ENCODE measurements around the gene PPFIA2. TPM values are rescaled to one million over a fixed set of nuclear protein-coding genes. Genes with fewer than 3 reads are reported as not detected.

The PPFIA2 gene
- total RNA-seq, 4 donors from 2014 or later: 5.4 to 19.5 (median 18.5) TPM; not detected in 1

GRCh38 chr12:81499809-81500208, 259.3 kb downstream of the PPFIA2 start:
- no peaks in the 10 kb centered on the region for H3K27me3 ChIP-seq
- H3K9me3 ChIP-seq: no peaks in the 10 kb centered on the region
- no peak overlapping the region for H3K4me3 ChIP-seq
- intact Hi-C loops (cut with DNase I; ENCODE audit: low total_unique reads): no loop called here
- no peak for DNase-seq
- H3K36me3 ChIP-seq: no peaks in the 10 kb centered on the region
- no peaks in the 10 kb centered on the region for H3K4me1 ChIP-seq
- H3K27ac ChIP-seq: no peak overlapping the region
- TF ChIP-seq CTCF (IDR thresholded peaks at IDR 0.05) (no peak), POLR2A (IDR thresholded peaks at IDR 0.05) (no peak)

GRCh38 chr12:81492131-81492720, 266.9 kb downstream of the PPFIA2 start:
- H3K27me3 ChIP-seq: no peaks in the 10 kb centered on the region
- DNase-seq: no peak
- H3K4me3 ChIP-seq: no peak overlapping the region
- H3K4me1 ChIP-seq: no peaks in the 10 kb centered on the region
- H3K27ac ChIP-seq: no peak overlapping the region
- no peaks in the 10 kb centered on the region for H3K9me3 ChIP-seq
- no peaks in the 10 kb centered on the region for H3K36me3 ChIP-seq
- intact Hi-C loops (cut with DNase I; ENCODE audit: low total_unique reads): no loop called here
- no peak for TF ChIP-seq POLR2A (IDR thresholded peaks at IDR 0.05)
- no peak for TF ChIP-seq CTCF (IDR thresholded peaks at IDR 0.05)

- Histone ChIP-seq H3K4me1 (no peaks in the 10 kb centered on the region), H3K27ac (no peak overlapping the region), H3K36me3 (no peaks in the 10 kb centered on the region), H3K9me3 (no peaks in the 10 kb centered on the region), H3K27me3 (no peaks in the 10 kb centered on the region), H3K4me3 (no peak overlapping the region)
- TF ChIP-seq POLR2A (IDR thresholded peaks at IDR 0.05) (no peak), CTCF (IDR thresholded peaks at IDR 0.05) (no peak)
- DNase-seq: no peak
- intact Hi-C loops (cut with DNase I; ENCODE audit: low total_unique reads): no loop called here
Measured at GRCh38 chr12:81472934-81473333, 286.2 kb downstream of the PPFIA2 start.

- no peak overlapping the region for H3K4me3 ChIP-seq
- intact Hi-C loops (cut with DNase I; ENCODE audit: low total_unique reads): no loop called here
- no peaks in the 10 kb centered on the region for H3K36me3 ChIP-seq
- H3K4me1 ChIP-seq: no peaks in the 10 kb centered on the region
- TF ChIP-seq POLR2A (IDR thresholded peaks at IDR 0.05) (no peak), CTCF (IDR thresholded peaks at IDR 0.05) (no peak)
- H3K9me3 ChIP-seq: no peaks in the 10 kb centered on the region
- no peak for DNase-seq
- H3K27me3 ChIP-seq: no peaks in the 10 kb centered on the region
- no peak overlapping the region for H3K27ac ChIP-seq
Measured at GRCh38 chr12:81470923-81471322, 288.2 kb downstream of the PPFIA2 start.

DNA sequence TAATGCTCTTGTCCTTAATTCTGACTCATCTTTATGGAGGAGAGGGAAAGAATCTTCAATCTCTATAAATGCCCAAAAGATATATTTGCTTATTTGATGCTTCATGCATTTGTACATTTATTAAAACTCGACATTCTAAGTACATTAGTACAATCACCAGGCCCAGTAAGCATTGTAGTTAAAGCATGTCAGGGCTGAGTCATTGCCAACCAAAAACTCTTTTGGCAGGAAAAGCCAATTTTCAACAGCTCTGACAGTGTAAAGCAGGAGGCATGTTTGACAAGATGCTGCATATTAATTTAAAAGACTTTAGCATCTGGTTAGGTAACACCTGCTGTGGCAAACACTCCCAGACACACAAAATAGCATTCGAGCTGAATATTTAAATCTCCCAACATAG, 290.9 kb downstream of the PPFIA2 start:
- Histone ChIP-seq H3K9me3 (no peaks in the 10 kb centered on the region), H3K36me3 (no peaks in the 10 kb centered on the region), H3K4me3 (no peak overlapping the region), H3K4me1 (no peaks in the 10 kb centered on the region), H3K27me3 (no peaks in the 10 kb centered on the region), H3K27ac (no peak overlapping the region)
- intact Hi-C loops (cut with DNase I; ENCODE audit: low total_unique reads): no loop called here
- TF ChIP-seq CTCF (IDR thresholded peaks at IDR 0.05) (no peak), POLR2A (IDR thresholded peaks at IDR 0.05) (no peak)
- DNase-seq: no peak
